ENCODE data around the gene PRICKLE1. TPM values are rescaled to one million over a fixed set of nuclear protein-coding genes. Genes with fewer than 3 reads are reported as not detected.

The PRICKLE1 gene
- total RNA-seq, 1 experiment from 2014 or later, result 7.0 TPM

DNA sequence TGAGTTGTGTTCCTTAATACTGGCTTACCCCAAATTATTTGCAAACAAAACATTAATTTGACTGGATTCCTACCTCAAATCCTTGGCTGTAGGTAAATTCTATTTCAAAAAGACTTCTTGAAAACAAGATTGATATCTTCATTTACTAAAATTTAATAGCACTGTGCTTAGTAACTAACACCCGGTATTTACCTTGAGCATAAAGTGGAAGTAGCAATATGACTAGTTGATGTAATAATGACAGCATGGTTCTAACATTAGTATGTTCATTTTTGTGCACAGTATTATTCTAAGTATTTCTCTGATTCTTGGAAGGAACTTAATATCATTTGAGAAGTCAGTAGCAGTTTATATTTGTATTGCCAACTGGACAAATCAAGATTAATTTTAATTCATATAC, 166.8 kb downstream of the PRICKLE1 start:
- no peaks in the 10 kb centered on the region for H3K79me2 ChIP-seq (ENCODE audit: low read depth)
- no peak overlapping the region for H3K4me2 ChIP-seq
- H3F3A ChIP-seq (ENCODE audit: insufficient read depth, low read depth), result no peaks in the 10 kb centered on the region
- 0 out of 2 replicates have a peak, but pooled peaks cover 6% of the 10 kb centered on the region for H3K4me1 ChIP-seq (replicated peaks; ENCODE audit: insufficient read depth)
- H3K36me3 ChIP-seq (ENCODE audit: low read depth), result no peaks in the 10 kb centered on the region
- H4K20me1 ChIP-seq (ENCODE audit: insufficient read depth), result no peaks in the 10 kb centered on the region; the same call in 1 of the 2 replicates
- intact Hi-C loops (cut with micrococcal nuclease; ENCODE audit: unreplicated experiment), result no loop called here
- BruUV-seq (replicated peaks), result no TSS peak
- H3K9me3 ChIP-seq (ENCODE audit: insufficient read depth, low read depth), result 0 out of 2 replicates have a peak, but pooled peaks cover under 1% of the 10 kb centered on the region
- H3K27ac ChIP-seq, result no peak overlapping the region
- DNase-seq, result no peak
- H3K27me3 ChIP-seq (ENCODE audit: insufficient read depth, low read depth), result no peaks in the 10 kb centered on the region
- no peak for TF ChIP-seq EZH2 (IDR thresholded peaks at IDR 0.05; ENCODE audit: low read depth)
- TF ChIP-seq, protein P1, sequence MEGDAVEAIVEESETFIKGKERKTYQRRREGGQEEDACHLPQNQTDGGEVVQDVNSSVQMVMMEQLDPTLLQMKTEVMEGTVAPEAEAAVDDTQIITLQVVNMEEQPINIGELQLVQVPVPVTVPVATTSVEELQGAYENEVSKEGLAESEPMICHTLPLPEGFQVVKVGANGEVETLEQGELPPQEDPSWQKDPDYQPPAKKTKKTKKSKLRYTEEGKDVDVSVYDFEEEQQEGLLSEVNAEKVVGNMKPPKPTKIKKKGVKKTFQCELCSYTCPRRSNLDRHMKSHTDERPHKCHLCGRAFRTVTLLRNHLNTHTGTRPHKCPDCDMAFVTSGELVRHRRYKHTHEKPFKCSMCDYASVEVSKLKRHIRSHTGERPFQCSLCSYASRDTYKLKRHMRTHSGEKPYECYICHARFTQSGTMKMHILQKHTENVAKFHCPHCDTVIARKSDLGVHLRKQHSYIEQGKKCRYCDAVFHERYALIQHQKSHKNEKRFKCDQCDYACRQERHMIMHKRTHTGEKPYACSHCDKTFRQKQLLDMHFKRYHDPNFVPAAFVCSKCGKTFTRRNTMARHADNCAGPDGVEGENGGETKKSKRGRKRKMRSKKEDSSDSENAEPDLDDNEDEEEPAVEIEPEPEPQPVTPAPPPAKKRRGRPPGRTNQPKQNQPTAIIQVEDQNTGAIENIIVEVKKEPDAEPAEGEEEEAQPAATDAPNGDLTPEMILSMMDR (conservative IDR thresholded peaks at IDR 0.05), result no peak
- no peak overlapping the region for H2AFZ ChIP-seq
- CTCF ChIA-PET, result no interaction called here
- POLR2A ChIA-PET (ENCODE audit: unreplicated experiment), result interaction anchor here (0.6 kb wide), 1 partner anchor 1382 kb away, joined by 3 read pairs; no protein-coding TSS in a partner anchor
- H3K9me2 ChIP-seq (ENCODE audit: insufficient read depth), result no peaks in the 10 kb centered on the region; the same call in 1 of the 2 replicates
- H3K4me3 ChIP-seq, result no peak overlapping the region

DNA sequence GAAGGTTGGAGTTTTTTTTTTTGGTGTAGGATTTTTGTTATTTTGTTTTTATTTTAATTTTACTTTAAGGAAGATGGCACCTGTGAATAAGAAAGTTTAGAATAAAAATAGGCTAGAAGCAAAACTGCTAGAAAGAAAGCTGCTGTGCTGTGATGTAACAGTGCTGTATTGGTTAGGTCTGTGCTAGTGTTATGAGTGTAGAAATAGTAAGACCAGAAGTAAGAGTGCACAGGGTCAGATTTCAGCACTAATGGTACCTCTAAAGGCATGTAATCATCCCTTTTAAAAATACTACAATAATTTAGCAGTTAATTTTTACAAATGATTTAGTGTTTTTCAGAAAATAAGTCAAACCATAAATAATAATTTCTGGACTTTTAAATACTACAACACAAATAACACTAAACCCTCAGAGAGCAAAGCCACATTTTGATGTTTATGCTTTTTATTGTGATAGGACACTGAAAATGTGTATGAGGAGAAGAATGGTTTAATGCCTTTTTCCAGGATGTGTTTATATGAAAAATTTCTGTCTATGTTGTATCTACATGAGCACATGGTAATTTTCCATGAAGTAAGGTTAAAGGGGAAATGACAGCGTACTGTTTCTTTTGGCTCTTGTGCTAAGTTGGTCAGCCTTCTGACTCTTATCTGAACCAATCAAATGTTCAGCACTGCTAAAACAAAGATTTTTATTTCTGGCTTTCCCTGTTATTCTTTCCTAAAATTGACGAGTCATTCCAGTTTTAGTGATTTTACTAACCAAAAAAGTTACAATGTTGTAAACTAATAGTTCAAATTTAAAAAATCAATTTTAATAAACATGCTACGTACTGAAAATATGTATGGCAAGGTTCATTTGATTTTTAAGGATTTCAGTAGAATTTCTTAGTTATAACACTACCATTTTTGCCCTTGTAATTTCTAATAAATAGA, 167.4 kb downstream of the PRICKLE1 start:
- intact Hi-C loops (cut with micrococcal nuclease; ENCODE audit: unreplicated experiment), result no loop called here
- Histone ChIP-seq H3K27me3 (ENCODE audit: insufficient read depth, low read depth) (no peaks in the 10 kb centered on the region), H4K20me1 (ENCODE audit: insufficient read depth) (no peaks in the 10 kb centered on the region; the same call in 1 of the 2 replicates), H3K4me2 (no peak overlapping the region), H3K9me3 (ENCODE audit: insufficient read depth, low read depth) (no peaks in the 10 kb centered on the region), H3F3A (ENCODE audit: insufficient read depth, low read depth) (no peaks in the 10 kb centered on the region), H3K36me3 (ENCODE audit: low read depth) (no peaks in the 10 kb centered on the region), H3K4me3 (no peak overlapping the region), H3K27ac (no peak overlapping the region), H3K4me1 (replicated peaks; ENCODE audit: insufficient read depth) (0 out of 2 replicates have a peak, but pooled peaks cover 6% of the 10 kb centered on the region), H3K9me2 (ENCODE audit: insufficient read depth) (no peaks in the 10 kb centered on the region), H2AFZ (no peak overlapping the region), H3K79me2 (ENCODE audit: low read depth) (no peaks in the 10 kb centered on the region)
- BruUV-seq (replicated peaks), result no TSS peak
- TF ChIP-seq, protein P1 (conservative IDR thresholded peaks at IDR 0.05), result no peak
- no peak for TF ChIP-seq EZH2 (IDR thresholded peaks at IDR 0.05; ENCODE audit: low read depth)
- ChIA-PET POLR2A (ENCODE audit: unreplicated experiment) (no interaction called here), CTCF (no interaction called here)
- no peak for DNase-seq

DNA sequence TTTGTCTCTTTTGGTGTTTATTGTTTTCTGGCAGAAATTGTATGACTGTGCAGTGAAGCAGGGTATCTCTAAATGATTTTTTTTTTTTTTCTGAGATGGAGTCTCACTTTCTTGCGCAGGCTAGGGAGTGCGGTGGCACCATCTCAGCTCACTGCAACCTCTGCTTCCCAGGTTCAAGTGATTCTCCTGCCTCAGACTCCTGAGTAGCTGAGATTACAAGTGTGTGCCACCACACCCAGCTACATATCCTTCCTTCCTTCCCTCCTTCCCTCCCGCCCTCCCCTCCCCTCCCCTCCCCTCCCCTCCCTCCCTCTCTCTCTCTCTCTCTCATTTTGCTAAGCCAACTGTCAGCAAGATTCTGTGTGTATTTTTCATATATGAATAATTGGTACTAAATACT, 169.2 kb downstream of the PRICKLE1 start:
- Histone ChIP-seq H2AFZ (no peak overlapping the region), H3K79me2 (ENCODE audit: low read depth) (no peaks in the 10 kb centered on the region), H3K9me2 (ENCODE audit: insufficient read depth) (no peaks in the 10 kb centered on the region), H3K27ac (no peak overlapping the region), H3K4me2 (no peak overlapping the region), H3K27me3 (ENCODE audit: insufficient read depth, low read depth) (no peaks in the 10 kb centered on the region), H4K20me1 (ENCODE audit: insufficient read depth) (no peaks in the 10 kb centered on the region; the same call in 1 of the 2 replicates), H3K36me3 (ENCODE audit: low read depth) (no peaks in the 10 kb centered on the region), H3F3A (ENCODE audit: insufficient read depth, low read depth) (no peaks in the 10 kb centered on the region), H3K4me1 (replicated peaks; ENCODE audit: insufficient read depth) (0 out of 2 replicates have a peak, but pooled peaks cover 6% of the 10 kb centered on the region), H3K4me3 (no peak overlapping the region), H3K9me3 (ENCODE audit: insufficient read depth, low read depth) (no peaks in the 10 kb centered on the region)
- ChIA-PET POLR2A (ENCODE audit: unreplicated experiment) (interaction anchor here (0.7 kb wide), 1 partner anchor 10 kb away, joined by 3 read pairs; no protein-coding TSS in a partner anchor), CTCF (interaction anchor here (0.6 kb wide), 1 partner anchor 1896 kb away, joined by 8 read pairs; no protein-coding TSS in a partner anchor)
- no peak for DNase-seq
- TF ChIP-seq, protein P1 (conservative IDR thresholded peaks at IDR 0.05), result no peak
- TF ChIP-seq EZH2 (IDR thresholded peaks at IDR 0.05; ENCODE audit: low read depth), result no peak
- BruUV-seq (replicated peaks), result no TSS peak
- intact Hi-C loops (cut with micrococcal nuclease; ENCODE audit: unreplicated experiment), result no loop called here

All from PC-9 (cell line).